ENCODE results near the gene ZNF574. TPM values are rescaled to one million over a fixed set of nuclear protein-coding genes. Genes with fewer than 3 reads are reported as not detected.

Gene ZNF574
- total RNA-seq, 1 experiment from 2014 or later = 18.1 TPM

DNA sequence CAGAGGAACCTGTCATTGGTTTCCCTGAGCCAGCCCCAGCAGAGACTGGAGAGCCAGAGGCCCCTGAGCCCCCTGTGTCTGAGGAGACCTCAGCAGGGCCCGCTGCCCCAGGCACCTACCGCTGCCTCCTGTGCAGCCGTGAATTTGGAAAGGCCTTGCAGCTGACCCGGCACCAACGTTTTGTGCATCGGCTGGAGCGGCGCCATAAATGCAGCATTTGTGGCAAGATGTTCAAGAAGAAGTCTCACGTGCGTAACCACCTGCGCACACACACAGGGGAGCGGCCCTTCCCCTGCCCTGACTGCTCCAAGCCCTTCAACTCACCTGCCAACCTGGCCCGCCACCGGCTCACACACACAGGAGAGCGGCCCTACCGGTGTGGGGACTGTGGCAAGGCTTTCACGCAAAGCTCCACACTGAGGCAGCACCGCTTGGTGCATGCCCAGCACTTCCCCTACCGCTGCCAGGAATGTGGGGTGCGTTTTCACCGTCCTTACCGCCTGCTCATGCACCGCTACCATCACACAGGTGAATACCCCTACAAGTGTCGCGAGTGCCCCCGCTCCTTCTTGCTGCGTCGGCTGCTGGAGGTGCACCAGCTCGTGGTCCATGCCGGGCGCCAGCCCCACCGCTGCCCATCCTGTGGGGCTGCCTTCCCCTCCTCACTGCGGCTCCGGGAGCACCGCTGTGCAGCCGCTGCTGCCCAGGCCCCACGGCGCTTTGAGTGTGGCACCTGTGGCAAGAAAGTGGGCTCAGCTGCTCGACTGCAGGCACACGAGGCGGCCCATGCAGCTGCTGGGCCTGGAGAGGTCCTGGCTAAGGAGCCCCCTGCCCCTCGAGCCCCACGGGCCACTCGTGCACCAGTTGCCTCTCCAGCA, 4.2 kb downstream of the ZNF574 start:
- no peak for DNase-seq (ENCODE audit: low read depth)

- no peak for DNase-seq (ENCODE audit: low read depth)
These were observed 4.9 kb downstream of the ZNF574 start for GRCh38 chr19:42080764-42081375.

- DNase-seq (ENCODE audit: low read depth) = peak; percentile 58
These were observed 5.7 kb downstream of the ZNF574 start for GRCh38 chr19:42081584-42082203.

GRCh38 chr19:42083537-42083936, 7.6 kb downstream of the ZNF574 start:
- DNase-seq (ENCODE audit: low read depth) = no peak

GRCh38 chr19:42086188-42086736, 10.3 kb downstream of the ZNF574 start:
- DNase-seq (ENCODE audit: low read depth) = no peak

DNA sequence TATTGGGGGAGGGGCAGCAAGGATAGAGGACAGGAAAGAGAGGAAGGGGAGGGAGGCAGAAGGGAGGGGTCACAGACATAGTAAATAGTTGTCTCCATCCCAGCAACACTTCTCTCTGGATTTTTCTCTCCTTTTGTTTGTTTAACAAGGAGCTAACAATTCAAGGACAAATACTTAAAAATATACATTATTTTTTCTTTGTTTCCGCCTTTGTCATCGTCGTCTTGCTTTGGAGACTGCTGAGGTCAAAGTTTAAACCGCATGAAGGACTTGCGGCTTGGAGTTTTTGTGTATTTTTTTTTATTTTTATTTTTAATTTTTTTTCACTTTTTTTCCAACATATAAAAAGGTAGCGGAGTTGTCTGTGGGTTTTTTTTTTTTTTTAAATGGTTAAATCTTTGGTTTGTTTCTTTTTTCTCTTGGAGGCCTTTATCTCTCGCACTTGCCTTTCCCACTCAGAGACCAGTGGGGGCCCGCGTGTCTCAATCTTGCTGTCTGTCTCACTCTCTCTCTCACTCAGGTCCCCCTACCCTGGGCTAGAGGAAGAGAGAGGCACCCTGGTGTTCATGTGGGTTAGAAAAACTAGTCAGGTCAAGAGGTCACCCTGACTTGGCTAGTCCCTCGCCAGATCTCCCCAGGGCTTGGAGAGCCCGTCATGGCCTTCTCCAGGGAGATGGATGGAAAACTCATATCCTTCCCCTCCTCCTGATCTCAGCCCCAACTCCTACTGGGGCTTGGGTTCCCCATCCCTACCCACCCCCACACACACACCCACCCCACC, 11.0 kb downstream of the ZNF574 start:
- DNase-seq (ENCODE audit: low read depth) = peak; percentile 53

GRCh38 chr19:42088471-42089190, 12.7 kb downstream of the ZNF574 start:
- DNase-seq (ENCODE audit: low read depth) = peak; percentile 82

GRCh38 chr19:42089191-42089750, 13.3 kb downstream of the ZNF574 start:
- no peak for DNase-seq (ENCODE audit: low read depth)

GRCh38 chr19:42089772-42090171, 13.8 kb downstream of the ZNF574 start:
- DNase-seq (ENCODE audit: low read depth) = no peak

DNA sequence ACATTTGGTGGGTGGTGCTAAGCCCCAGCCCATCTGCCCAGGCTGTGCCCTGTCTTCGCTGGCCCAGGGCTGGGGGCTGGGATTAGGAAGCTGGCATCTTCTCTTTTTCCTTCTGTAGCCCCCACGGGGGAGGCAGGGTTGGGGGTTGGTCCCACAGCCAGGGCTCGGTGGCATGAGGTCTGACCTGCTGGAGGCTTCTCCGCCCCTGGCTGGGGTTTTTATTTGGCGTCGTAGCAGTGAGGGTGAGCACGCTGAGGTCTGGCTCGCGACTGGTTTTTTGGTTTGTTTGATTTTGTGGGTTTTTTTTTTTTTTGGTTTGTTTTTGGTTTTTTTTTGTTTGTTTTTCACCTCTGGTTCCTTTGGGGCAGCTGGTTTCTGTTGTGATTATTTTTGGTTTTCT, 14.7 kb downstream of the ZNF574 start:
- no peak for DNase-seq (ENCODE audit: low read depth)

DNA sequence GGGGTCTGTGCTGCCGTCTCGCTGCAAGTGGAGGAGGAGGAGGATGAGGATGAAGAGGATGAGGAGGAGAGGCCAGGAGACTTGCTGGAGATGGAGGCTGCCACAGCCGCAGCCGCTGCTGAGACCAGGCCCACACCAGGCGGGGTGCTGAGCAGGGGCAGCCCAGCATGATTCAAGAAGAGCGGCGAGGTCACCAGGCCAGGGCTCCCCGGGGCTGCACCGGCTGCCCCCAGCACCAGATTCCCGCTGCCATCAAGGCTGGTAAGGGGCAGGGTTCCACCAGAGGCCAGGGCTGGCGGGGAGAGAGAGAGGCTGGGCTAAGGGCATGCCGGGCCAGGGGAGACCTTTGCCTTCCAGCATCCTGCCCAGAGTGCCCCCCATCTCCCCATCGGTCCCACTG, 15.3 kb downstream of the ZNF574 start:
- DNase-seq (ENCODE audit: low read depth) = no peak

GRCh38 chr19:42091742-42092141, 15.8 kb downstream of the ZNF574 start:
- DNase-seq (ENCODE audit: low read depth) = peak; percentile 52

- no peak for DNase-seq (ENCODE audit: low read depth)
These were observed 16.4 kb downstream of the ZNF574 start for GRCh38 chr19:42092350-42092749.

GRCh38 chr19:42093505-42093904, 17.5 kb downstream of the ZNF574 start:
- no peak for DNase-seq (ENCODE audit: low read depth)

GRCh38 chr19:42093926-42094325, 18.0 kb downstream of the ZNF574 start:
- no peak for DNase-seq (ENCODE audit: low read depth)

- DNase-seq (ENCODE audit: low read depth) = no peak
These were observed 19.3 kb downstream of the ZNF574 start for GRCh38 chr19:42095142-42095813.

DNA sequence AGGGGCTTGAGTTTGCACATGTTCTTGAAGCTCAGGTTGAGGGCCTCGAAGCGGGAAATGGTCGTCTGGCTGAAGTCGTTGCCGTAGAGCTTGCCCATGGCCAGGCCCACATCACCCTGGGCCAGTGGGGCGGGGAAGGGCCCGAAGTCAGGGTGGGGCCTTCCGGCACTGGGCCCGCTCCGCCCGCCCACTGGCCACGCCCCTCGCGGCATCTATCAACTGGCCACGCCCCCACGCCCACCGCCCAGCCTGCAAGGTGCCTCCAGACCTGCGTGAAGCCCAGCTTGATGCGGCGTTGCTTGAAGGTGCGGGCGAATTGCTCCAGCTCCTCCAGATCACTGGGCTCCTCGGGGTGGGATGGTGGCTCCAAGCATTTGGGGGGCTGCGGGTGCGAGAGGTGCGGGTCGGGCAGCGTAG, 19.9 kb downstream of the ZNF574 start:
- DNase-seq (ENCODE audit: low read depth) = no peak

GRCh38 chr19:42096255-42096837, 20.4 kb downstream of the ZNF574 start:
- no peak for DNase-seq (ENCODE audit: low read depth)

DNA sequence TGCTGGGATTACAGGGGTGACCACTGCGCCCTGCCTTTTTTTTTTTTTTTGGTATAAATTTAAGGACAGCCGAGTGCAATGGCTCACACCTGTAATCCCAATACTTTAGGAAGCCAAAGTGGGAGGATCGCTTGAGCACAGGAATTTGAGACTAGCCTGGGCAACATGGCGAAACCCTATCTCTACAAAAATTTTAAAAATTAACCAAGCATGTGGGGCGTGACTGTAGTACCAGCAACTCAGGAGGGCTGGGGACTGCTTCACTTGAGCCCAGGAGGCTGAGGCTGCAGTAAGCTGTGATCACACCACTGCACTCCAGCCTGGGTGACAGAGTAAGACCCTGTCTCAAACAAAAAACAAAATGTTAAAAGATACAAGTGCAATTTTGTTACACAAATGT, 21.5 kb downstream of the ZNF574 start:
- DNase-seq (ENCODE audit: low read depth) = no peak

DNA sequence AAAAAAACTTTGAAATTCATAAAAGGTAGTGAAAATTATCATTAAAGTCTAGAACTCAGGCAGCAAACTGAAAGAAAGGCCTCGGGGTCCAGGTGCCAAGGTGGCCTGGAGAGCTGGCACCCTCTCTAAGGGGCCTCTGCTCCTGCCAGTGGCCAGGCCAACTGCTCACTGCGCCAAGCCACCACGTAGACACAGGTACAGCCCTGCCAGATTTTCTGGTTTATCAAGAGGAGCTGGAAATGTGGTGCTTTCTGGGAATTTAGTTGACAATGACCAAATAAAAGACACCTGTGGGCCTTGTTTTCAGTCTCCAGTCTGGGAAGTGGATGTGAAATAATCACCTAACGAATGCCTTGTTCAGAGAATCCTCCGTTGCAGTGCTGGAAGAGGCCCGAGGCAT, 22.8 kb downstream of the ZNF574 start:
- DNase-seq (ENCODE audit: low read depth) = no peak

All from RPMI7951 (cell line).